G401 (cell line): Measurements from ENCODE around the gene C16orf54. TPM values are rescaled to one million over a fixed set of nuclear protein-coding genes. Genes with fewer than 3 reads are reported as not detected.
A peak's percentile ranks its signal among the peaks of the same experiment; 100 is the strongest.
"Not testable (repeated sequence)": the region's sequence is repeated elsewhere in the genome, so short reads cannot be mapped to it uniquely, and the experiment has no call there.

Experiments used
- DNase-seq: peaks from one replicate; pipeline ENCODE4 v3.0.0-alpha.2; 2015; ENCODE audit warnings: low spot score
- in situ Hi-C: cut with HindIII; loops from 2 replicates; pipeline ENCODE4 v1.10.0; 2016; ENCODE audit warnings: low sequenced_read_pairs, mixed read lengths
- total RNA-seq: library from RNA; depleted of rRNA; stranded (reverse); fragments of >200 nt; shearing (Covaris generic); gene quantifications from 2 replicates; pipeline ENCODE4 v1.2.3, GENCODE V29; 2014; rRNA removed

The C16orf54 gene, protein sequence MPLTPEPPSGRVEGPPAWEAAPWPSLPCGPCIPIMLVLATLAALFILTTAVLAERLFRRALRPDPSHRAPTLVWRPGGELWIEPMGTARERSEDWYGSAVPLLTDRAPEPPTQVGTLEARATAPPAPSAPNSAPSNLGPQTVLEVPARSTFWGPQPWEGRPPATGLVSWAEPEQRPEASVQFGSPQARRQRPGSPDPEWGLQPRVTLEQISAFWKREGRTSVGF
- not detected in 2 replicates for total RNA-seq

GRCh38 chr16:29745853-29746345 is at the start of gene C16orf54:
Gene C16orf54 (minus strand): TSS chr16:29745990. CDS start chr16:29744951, 1,039 bp downstream.
- in situ Hi-C loops: no loop called here
- no peak for DNase-seq

DNA sequence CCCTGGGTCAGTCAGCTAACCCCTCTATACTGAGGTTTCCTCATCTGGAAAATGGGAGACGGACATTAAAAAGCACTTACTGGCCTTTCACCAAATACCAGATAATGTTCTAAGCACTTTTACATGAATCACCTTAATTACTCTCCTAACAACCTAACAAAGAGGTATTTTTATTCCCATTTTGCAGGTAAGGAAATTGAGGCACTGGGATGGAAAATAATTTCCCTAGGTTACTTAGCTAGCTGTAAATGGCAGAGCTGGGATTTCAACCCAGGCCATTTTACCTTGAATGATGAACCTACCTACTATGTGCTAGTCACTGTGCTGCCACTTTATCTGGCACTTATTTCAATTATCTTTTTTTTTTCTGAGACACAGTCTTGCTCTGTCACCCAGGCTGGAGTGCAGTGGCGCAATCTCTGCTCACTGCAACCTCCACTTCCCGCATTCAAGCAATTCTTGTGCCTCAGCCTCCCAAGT is 48.5 kb upstream of the C16orf54 start:
- no peak for DNase-seq
- in situ Hi-C loops: no loop called here

- in situ Hi-C loops: not testable (repeated sequence)
These were observed 47.4 kb upstream of the C16orf54 start for GRCh38 chr16:29793153-29793552.

GRCh38 chr16:29791845-29792807 is 46.3 kb upstream of the C16orf54 start:
- DNase-seq: no peak
- in situ Hi-C loops: no loop called here

More at GRCh38 chr16:29793153-29793552, 47.4 kb upstream of the C16orf54 start:
- DNase-seq: not testable (repeated sequence)

DNA sequence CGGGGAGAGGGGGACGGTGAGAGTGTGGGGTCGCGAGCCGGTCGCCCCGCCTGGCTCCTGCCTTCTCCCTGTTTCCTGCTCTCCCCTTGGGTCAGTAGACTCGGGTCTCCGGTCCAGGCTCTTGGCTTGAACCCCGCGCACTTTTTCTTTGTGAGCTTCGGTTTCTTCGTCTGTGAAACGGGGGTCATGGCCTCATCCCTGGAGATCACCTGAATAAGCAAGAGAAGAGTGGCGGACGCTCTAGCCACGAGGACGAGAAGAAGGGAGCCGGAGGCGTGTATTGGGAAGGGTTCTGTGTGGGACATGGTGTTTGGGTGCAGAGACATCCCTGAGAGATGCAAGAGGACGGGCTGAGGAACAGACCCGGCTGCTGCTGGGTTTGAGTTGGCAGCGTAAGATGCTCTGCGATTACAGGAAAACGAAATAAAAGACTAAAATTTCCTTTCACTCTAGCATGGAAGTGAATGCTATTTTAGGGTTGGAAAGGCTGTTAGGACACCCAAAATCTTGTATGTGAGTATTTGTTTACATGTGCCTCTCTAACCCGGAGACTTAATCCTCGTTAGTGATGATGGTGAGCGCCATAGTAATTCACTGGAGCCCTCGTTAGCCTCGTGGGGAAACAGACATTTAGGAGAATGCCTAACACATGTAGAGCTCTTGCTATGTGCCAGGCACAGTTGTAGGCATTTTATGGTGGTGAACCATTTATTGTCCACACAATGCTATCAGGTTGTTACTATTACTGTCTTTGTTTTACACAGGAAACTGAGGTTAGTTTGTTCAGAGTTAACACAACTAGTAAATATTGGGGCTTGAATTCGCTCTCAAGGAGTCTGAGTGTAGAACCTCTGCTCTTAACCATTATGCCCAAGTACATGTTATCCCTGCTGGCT is 45.4 kb upstream of the C16orf54 start:
- in situ Hi-C loops: no loop called here
- no peak for DNase-seq

- in situ Hi-C loops: no loop called here
- DNase-seq: peak; percentile 98
These were observed 44.6 kb upstream of the C16orf54 start, which contains the start of gene KIF22 for GRCh38 chr16:29790183-29790948. Gene KIF22 (plus strand): TSS chr16:29790751. CDS start chr16:29790760, 9 bp downstream.

DNA sequence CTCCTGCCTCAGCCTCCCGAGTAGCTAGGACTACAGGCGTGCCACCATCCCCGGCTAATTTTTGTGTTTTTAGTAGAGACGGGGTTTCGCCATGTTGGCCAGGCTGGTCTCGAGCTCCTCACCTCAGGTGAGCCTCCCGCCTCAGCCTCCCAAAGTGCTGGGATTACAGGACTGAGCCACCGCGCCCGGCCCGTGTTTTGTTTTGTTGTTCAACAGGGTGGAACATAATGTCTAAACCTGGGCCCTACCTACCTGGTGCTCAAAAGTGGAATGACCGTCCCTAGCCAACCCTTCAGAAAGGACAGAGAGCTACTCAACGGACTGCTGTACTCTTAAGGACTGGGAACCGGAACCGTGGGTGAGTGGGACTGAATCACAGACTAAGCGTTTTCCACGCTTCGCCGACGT is 44.0 kb upstream of the C16orf54 start:
- DNase-seq: no peak
- in situ Hi-C loops: no loop called here

GRCh38 chr16:29787155-29787554 is 41.4 kb upstream of the C16orf54 start:
- DNase-seq, in situ Hi-C loops: not testable (repeated sequence)

DNA sequence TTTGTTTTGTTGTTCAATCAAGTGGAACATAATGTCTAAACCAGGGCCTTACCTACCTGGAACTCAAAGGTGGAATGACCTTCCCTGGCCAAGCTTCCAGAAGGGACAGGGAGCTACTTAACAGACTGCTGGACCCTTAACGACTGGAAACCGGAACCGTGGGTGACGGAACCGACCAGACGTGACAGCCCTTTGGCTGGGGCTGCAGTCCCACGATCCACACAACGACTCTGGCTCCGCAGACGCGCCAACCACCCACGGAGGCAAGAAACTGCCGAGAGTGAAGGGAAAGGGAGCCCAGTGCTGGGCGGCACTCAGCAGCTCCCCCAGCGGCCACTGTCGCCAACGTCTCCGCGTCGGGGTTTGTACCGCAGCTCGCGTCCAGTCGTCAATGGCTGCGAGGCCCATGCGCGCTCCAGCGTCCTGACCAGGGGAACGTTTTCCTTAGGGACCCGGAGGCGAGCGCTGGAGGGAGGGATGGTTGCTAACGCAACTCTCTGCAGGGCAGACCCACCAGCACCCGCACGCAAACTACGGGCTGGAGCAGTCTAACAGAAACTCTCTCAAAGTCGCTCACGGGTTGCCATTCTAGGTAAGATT is 39.2 kb upstream of the C16orf54 start:
- in situ Hi-C loops: no loop called here
- DNase-seq: peak; percentile 73

DNA sequence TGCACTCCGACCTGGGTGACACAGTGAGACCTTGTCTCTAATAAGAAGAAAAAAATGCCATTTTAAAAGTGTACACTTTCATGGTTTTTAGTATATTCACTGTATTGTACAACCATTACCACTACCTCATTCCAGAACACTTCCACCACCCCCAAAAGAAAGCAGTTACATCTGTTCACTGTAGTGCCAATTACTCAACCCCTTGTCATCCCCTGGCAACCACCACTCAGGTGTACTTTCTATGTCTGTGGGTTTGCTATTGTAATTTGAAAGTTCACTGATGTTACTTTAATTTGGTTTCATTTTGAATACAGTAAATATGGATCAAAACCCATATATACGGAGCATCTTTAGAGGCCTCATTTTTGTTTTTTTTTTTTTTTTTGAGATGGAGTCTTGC is 38.4 kb upstream of the C16orf54 start:
- no peak for DNase-seq
- in situ Hi-C loops: no loop called here

DNA sequence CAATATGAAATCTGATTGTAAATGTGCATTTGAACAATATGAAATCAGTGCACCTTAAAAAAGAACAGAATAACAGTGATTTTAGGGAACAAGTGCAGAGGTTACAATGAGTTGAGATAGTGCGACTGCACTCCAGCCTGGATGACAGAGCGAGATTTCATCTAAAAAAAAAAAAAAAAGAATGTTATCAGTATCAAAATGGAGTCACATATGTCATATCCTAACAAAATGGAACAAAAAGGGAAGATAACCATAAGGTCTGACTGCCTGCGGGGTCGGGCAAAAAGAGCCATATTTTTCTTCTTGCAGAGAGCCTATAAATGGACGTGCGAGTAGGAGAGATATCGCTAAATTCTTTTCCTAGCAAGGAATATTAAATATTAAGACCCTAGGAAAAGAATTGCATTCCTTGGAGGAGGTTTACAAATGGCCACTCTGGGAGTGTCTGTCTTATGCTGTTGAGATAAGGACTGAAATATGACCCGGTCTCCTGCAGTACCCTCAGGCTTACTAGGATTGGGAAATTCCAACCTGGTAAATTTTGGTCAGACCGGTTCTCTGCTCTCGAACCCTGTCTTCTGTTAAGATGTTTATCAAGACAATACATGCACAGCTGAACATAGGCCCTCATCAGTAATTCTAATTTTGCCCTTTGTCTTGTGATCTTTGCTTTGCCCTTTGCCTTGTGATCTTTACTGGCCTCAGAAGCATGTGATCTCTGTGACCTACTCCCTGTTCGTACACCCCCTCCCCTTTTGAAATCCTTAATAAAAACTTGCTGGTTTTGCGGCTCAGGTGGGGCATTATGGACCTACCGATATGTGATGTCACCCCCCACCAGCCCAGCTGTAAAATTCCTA is 37.5 kb upstream of the C16orf54 start:
- in situ Hi-C loops: not testable (repeated sequence)

GRCh38 chr16:29779474-29779873 is 33.7 kb upstream of the C16orf54 start:
- in situ Hi-C loops: no loop called here
- no peak for DNase-seq

More for the DNA sequence above, 37.5 kb upstream of the C16orf54 start:
- not testable (repeated sequence) for DNase-seq

GRCh38 chr16:29777576-29778350 is 32.0 kb upstream of the C16orf54 start, which contains the start of gene ZG16:
Gene ZG16 (plus strand): TSS chr16:29778256. CDS start chr16:29779267, 1,011 bp downstream.
- in situ Hi-C loops: no loop called here
- DNase-seq: no peak

DNA sequence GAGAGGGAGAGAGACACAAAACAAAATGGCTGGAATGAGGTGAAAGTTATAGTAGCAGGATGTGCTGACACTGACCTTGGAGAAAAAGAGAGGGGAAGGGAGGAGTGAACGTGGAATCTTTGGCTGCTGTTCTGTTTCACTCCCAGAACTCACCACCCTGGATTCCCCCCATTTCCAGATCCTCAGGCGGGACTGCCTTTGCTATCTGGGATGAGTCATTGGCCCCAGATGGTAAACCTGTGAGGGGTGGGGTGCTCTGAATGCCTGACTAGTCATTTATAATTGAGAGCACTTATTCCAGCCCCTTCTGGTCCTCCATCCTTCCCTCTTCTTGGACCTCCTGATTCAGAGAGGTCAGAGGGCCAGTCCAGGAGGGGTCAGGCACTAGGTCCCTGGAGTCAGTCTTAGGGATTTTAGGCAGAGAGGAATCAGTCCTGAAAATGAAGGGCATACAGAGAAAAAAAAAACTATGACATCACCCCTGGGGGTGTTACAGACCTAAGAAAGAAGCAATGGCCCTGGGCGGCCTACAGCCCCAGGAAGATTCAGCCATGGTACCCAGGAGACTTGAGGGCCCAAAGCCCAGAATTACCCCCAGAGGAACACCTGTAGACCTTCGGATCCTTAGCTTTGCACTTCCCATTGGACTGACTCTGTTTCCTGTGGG is 30.1 kb upstream of the C16orf54 start:
- DNase-seq: no peak
- in situ Hi-C loops: no loop called here

- DNase-seq: no peak
- in situ Hi-C loops: no loop called here
These were observed 28.9 kb upstream of the C16orf54 start for GRCh38 chr16:29774730-29775129.
